Measurements from ENCODE around the gene GDPD3. TPM values are rescaled to one million over a fixed set of nuclear protein-coding genes. Genes with fewer than 3 reads are reported as not detected.

Gene GDPD3
- total RNA-seq, 1 experiment from 2014 or later: 3.8 TPM

GRCh38 chr16:30085247-30085646 lies 28.1 kb downstream of the GDPD3 start:
- H3K4me1 Mint-ChIP-seq: peaks cover 3 to 4% of the 10 kb centered on the region in 2 experiments; a peak in 1 of 4 replicates

More at GRCh38 chr16:30085247-30085646, 28.1 kb downstream of the GDPD3 start:
- Histone ChIP-seq H2BK120ac (ENCODE audit: low read depth, low read length, poor library complexity, severe bottlenecking) (no peak overlapping the region), H4K20me1 (ENCODE audit: control insufficient read depth, insufficient read depth, insufficient read length) (no peaks in the 10 kb centered on the region), H3K27ac (ENCODE audit: insufficient read length, low read depth, low read length) (no peak overlapping the region), H3T11ph (ENCODE audit: low read length) (no peak overlapping the region), H3K27me3 (ENCODE audit: insufficient read depth, low read length) (no peaks in the 10 kb centered on the region), H2AFZ (ENCODE audit: low read length) (no peak overlapping the region), H3K18ac (ENCODE audit: insufficient read length, low read depth, low read length) (no peak overlapping the region), H3K79me1 (ENCODE audit: insufficient read depth, low read depth, low read length, poor library complexity, severe bottlenecking) (no peaks in the 10 kb centered on the region), H3K79me2 (ENCODE audit: insufficient read depth, low read length) (no peaks in the 10 kb centered on the region), H2BK20ac (ENCODE audit: low read depth, low read length, poor library complexity, severe bottlenecking) (no peak overlapping the region), H4K8ac (replicated peaks; ENCODE audit: insufficient read length, low read depth, low read length) (no peak overlapping the region), H2BK5ac (ENCODE audit: insufficient read length, low read length) (no peak overlapping the region), H3K56ac (ENCODE audit: insufficient read length, low read depth, low read length) (no peak overlapping the region), H3K9ac (ENCODE audit: extremely low read depth, insufficient read length, low read length) (no peak overlapping the region), H2BK15ac (ENCODE audit: low read depth, low read length) (no peak overlapping the region), H2BK12ac (ENCODE audit: insufficient read length, low read depth, low read length) (no peak overlapping the region), H3K23me2 (ENCODE audit: insufficient read length, low read depth, low read length, poor library complexity, severe bottlenecking) (no peaks in the 10 kb centered on the region), H4K5ac (ENCODE audit: insufficient read length, low read depth, low read length) (no peak overlapping the region), H3K4ac (ENCODE audit: low read depth, low read length) (no peak overlapping the region), H3K4me2 (ENCODE audit: insufficient read depth, insufficient read length, low read length) (no peak overlapping the region), H4K91ac (ENCODE audit: insufficient read length, low read depth, low read length) (no peak overlapping the region), H3K4me1 (ENCODE audit: insufficient read depth, low read length) (no peaks in the 10 kb centered on the region), H2AK5ac (ENCODE audit: insufficient read length, low read length) (no peak overlapping the region), H3K9me3 (ENCODE audit: control insufficient read depth, low read depth, low read length) (no peaks in the 10 kb centered on the region), H3K14ac (ENCODE audit: insufficient read depth, low read length) (no peak overlapping the region), H3K23ac (ENCODE audit: insufficient read length, low read depth, low read length) (no peak overlapping the region)
- Mint-ChIP-seq H3K36me3 (ENCODE audit: insufficient read depth in 1 of 3, low read depth in 3 of 3) (peaks cover 31 to 56% (median 55%) of the 10 kb centered on the region in 3 experiments), H3K27me3 (ENCODE audit: low read depth) (peaks cover 4% of the 10 kb centered on the region; the same call in 1 of the 2 replicates), H3K27ac (no peak overlapping the region), H3K9me3 (no peaks in the 10 kb centered on the region; a peak in 1 of 5 replicates), H3K4me3 (no peak overlapping the region)
- no CpG with 5 or more reads among the region's 3 CpGs for WGBS (ENCODE audit: extremely low coverage, insufficient read length, low lambda C conversion rate)
- TF ChIP-seq CTCF (conservative IDR thresholded peaks at IDR 0.05): no peak
- DNase-seq: no peak

All from H9 (cell line).